Measurements from ENCODE around the gene PRKCH. TPM values are rescaled to one million over a fixed set of nuclear protein-coding genes. Genes with fewer than 3 reads are reported as not detected.
A peak's percentile ranks its signal among the peaks of the same experiment; 100 is the strongest.

The PRKCH gene
- total RNA-seq, 1 experiment from 2014 or later, result 5.2 TPM

DNA sequence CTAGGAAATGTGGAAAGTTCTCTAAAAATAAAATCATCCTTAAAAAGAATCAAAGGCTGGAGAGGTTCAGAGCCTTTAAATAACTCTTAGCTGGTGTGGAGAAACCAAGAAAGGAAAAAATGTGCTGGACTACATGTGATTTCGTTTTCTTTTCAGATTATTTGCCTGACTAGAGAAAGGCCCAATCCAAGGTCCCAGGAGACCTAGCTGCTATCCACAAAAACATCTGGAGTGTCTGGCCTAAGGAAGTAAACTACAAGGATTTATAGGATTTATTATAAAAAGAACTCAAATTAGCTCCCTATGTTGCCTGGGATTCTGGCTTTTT lies 39.5 kb upstream of the PRKCH start:
- no peaks in the 10 kb centered on the region for H3K79me1 ChIP-seq (ENCODE audit: insufficient read depth, low read depth, low read length, poor library complexity, severe bottlenecking)
- no peaks in the 10 kb centered on the region; the same call in 1 of the 2 replicates for H3K27me3 ChIP-seq (ENCODE audit: insufficient read depth, low read length)
- H3K23ac ChIP-seq (ENCODE audit: insufficient read length, low read depth, low read length), result no peak overlapping the region
- H3K18ac ChIP-seq (ENCODE audit: insufficient read length, low read depth, low read length), result no peak overlapping the region
- H3T11ph ChIP-seq (ENCODE audit: low read length), result no peak overlapping the region
- no peak for DNase-seq
- peaks cover 4% of the 10 kb centered on the region for H4K20me1 ChIP-seq (ENCODE audit: control insufficient read depth, insufficient read depth, insufficient read length)
- TF ChIP-seq, protein P1, sequence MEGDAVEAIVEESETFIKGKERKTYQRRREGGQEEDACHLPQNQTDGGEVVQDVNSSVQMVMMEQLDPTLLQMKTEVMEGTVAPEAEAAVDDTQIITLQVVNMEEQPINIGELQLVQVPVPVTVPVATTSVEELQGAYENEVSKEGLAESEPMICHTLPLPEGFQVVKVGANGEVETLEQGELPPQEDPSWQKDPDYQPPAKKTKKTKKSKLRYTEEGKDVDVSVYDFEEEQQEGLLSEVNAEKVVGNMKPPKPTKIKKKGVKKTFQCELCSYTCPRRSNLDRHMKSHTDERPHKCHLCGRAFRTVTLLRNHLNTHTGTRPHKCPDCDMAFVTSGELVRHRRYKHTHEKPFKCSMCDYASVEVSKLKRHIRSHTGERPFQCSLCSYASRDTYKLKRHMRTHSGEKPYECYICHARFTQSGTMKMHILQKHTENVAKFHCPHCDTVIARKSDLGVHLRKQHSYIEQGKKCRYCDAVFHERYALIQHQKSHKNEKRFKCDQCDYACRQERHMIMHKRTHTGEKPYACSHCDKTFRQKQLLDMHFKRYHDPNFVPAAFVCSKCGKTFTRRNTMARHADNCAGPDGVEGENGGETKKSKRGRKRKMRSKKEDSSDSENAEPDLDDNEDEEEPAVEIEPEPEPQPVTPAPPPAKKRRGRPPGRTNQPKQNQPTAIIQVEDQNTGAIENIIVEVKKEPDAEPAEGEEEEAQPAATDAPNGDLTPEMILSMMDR (conservative IDR thresholded peaks at IDR 0.05), result no peak
- H3K9ac ChIP-seq (ENCODE audit: extremely low read depth, insufficient read length, low read length), result no peak overlapping the region
- WGBS (ENCODE audit: extremely low coverage, insufficient read length, low lambda C conversion rate), result no CpG with 5 or more reads among the region's 1 CpG
- no peak overlapping the region for H2BK12ac ChIP-seq (ENCODE audit: insufficient read length, low read depth, low read length)
- H3K9me3 ChIP-seq (ENCODE audit: control insufficient read depth, low read depth, low read length), result no peaks in the 10 kb centered on the region
- no peak overlapping the region for H3K56ac ChIP-seq (ENCODE audit: insufficient read length, low read depth, low read length)
- H3K27ac ChIP-seq (ENCODE audit: insufficient read length, low read depth, low read length), result no peak overlapping the region
- peak overlapping the region; percentile 52 for H3K4me2 ChIP-seq (ENCODE audit: insufficient read depth, insufficient read length, low read length)
- H2AFZ ChIP-seq (ENCODE audit: low read length), result no peak overlapping the region
- no peak overlapping the region for H4K8ac ChIP-seq (replicated peaks; ENCODE audit: insufficient read length, low read depth, low read length)
- H2AK5ac ChIP-seq (ENCODE audit: insufficient read length, low read length), result no peak overlapping the region
- Mint-ChIP-seq H3K4me1 (peaks cover 15 to 17% of the 10 kb centered on the region in 2 experiments), H3K9me3 (no peaks in the 10 kb centered on the region; a peak in 1 of 5 replicates), H3K27ac (no peak overlapping the region), H3K4me3 (peak overlapping the region; percentile 76 to 83; a peak in 3 of 5 replicates), H3K27me3 (ENCODE audit: low read depth) (peaks cover 20% of the 10 kb centered on the region), H3K36me3 (ENCODE audit: insufficient read depth in 1 of 3, low read depth in 3 of 3) (peaks cover 0 to 3% (median 2%) of the 10 kb centered on the region in 3 experiments; a peak in 1 of 7 replicates)
- no peak overlapping the region for H3K4ac ChIP-seq (ENCODE audit: low read depth, low read length)
- no peak overlapping the region for H4K5ac ChIP-seq (ENCODE audit: insufficient read length, low read depth, low read length)
- H2BK120ac ChIP-seq (ENCODE audit: low read depth, low read length, poor library complexity, severe bottlenecking), result no peak overlapping the region
- H2BK5ac ChIP-seq (ENCODE audit: insufficient read length, low read length), result no peak overlapping the region
- H2BK20ac ChIP-seq (ENCODE audit: low read depth, low read length, poor library complexity, severe bottlenecking), result no peak overlapping the region
- H3K14ac ChIP-seq (ENCODE audit: insufficient read depth, low read length), result no peak overlapping the region
- no peak overlapping the region for H4K91ac ChIP-seq (ENCODE audit: insufficient read length, low read depth, low read length)
- H3K23me2 ChIP-seq (ENCODE audit: insufficient read length, low read depth, low read length, poor library complexity, severe bottlenecking), result peaks cover 11% of the 10 kb centered on the region
- no peaks in the 10 kb centered on the region for H3K4me1 ChIP-seq (ENCODE audit: insufficient read depth, low read length)
- H2BK15ac ChIP-seq (ENCODE audit: low read depth, low read length), result no peak overlapping the region
- no peaks in the 10 kb centered on the region for H3K79me2 ChIP-seq (ENCODE audit: insufficient read depth, low read length)
